Right lobe of liver (tissue), 6 donors: Measurements from ENCODE around the gene PEX13. TPM values are rescaled to one million over a fixed set of nuclear protein-coding genes. Genes with fewer than 3 reads are reported as not detected.

Source experiments
- ATAC-seq, 4 donors: fragments of 200-7000 bp; cut with Tn5 transposase; one replicate each; pipeline ENCODE4 v1.9.1; 2020; ENCODE audit warnings: mild to moderate bottlenecking in 4 of 4, moderate library complexity in 4 of 4
- DNase-seq, 3 donors: peaks; one replicate each; pipeline ENCODE4 v3.0.0-alpha.2; 2020
- H3K27ac ChIP-seq, 3 donors: fragments of 200-600 bp; one replicate each; pipeline ENCODE4 v1.8.0; 2022
- H3K27me3 ChIP-seq, 2 donors: fragments of 200-600 bp; one replicate each; pipeline ENCODE4 v1.8.0; 2022
- H3K36me3 ChIP-seq, 4 donors: fragments of 200-600 bp; sonication (generic) in 1 of 4; one replicate each; pipeline versions ENCODE4 v1.5.1 to v1.8.0; 2017 to 2022; ENCODE audit warnings: control low read depth in 1 of 4
- H3K4me1 ChIP-seq, 4 donors: fragments of 200-600 bp; sonication (generic) in 1 of 4; one replicate each; pipeline versions ENCODE4 v1.5.1 to v1.8.0; 2017 to 2022; ENCODE audit warnings: control low read depth in 1 of 4
- H3K4me3 ChIP-seq, 3 donors: fragments of 200-600 bp; one replicate each; pipeline ENCODE4 v1.8.0; 2022
- H3K9me3 ChIP-seq, 4 donors: fragments of 200-600 bp; sonication (generic) in 1 of 4; one replicate each; pipeline versions ENCODE4 v1.5.1 to v1.8.0; 2017 to 2022; ENCODE audit warnings: control low read depth in 1 of 4
- POLR2A ChIP-seq: fragments of 450-650 bp; IDR thresholded peaks from one replicate; pipeline ENCODE4 v1.6.1; 2017; ENCODE audit warnings: antibody characterized with exemption, mild to moderate bottlenecking
- whole genome bisulfite sequencing: methylation state at CpG from one replicate; pipeline ENCODE4 v1.1.6; 2018; ENCODE audit warnings: low coverage, low lambda C conversion rate; ENCODE audit not compliant: insufficient coverage; ENCODE audit errors: missing lambda C conversion rate; 5-methylcytosine and 5-hydroxymethylcytosine counted together
- intact Hi-C, 2 donors: fragments of 100-400 bp; cut with DNase I; formaldehyde crosslinking; loops; one replicate each; pipeline versions ENCODE4 v1.11.2 to v1.14.1; 2022
- total RNA-seq, 6 experiments: library from RNA; depleted of rRNA in 2 of 6; stranded (reverse); fragments of >200 nt in 2 of 6; fragmentation: NEBNext Ultra II Directional in 3 of 6; extraction: Animal tissue kit (Norgen Biotek cat#: 25700) in 3 of 6; gene quantifications; one replicate each; pipeline versions ENCODE4 v1.1.0 to v1.2.4, GENCODE V29; 2016 to 2023
- TF ChIP-seq, protein P1 (sequence below), 4 donors: fragments of 200-600 bp in 3 of 4; fragments of 450-650 bp in 1 of 4; IDR thresholded peaks; one replicate each; pipeline versions ENCODE4 v1.5.1 to v1.8.0; 2016 to 2022; ENCODE audit warnings: antibody characterized with exemption in 4 of 4, mild to moderate bottlenecking in 2 of 4
- donor health status: DM: no; HTN: yes; CAD: no.
- donor health status: DM: no; HTN: no; CAD: no.
- donor health status: DM: no; HTN: no; CAD: no.
- donor health status: DM: no; HTN: yes; CAD: no.
- donor health status: DM: no; HTN: yes; CAD: no.

The PEX13 gene
- total RNA-seq, 6 experiments from 2014 or later, result 23.0 to 34.3 (median 26.3) TPM

DNA sequence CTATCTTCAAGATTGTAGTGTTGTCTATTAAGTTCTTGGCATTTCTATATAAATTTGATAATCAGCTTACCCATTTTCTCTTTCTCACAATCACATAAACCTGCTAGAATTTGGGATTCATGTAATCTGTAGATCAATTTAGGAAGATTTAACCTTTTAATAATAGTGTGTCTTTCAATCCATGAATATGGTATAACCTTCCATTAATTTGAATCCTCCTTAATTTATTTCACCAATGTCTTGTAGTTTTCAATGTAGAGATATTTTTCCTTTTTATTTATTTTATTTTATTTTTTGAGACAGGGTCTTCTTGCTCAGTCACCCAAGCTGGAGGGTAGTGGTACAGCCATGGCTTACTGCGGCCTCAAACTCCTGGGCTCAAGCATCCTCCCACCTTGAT, 68.4 kb downstream of the PEX13 start:
- Histone ChIP-seq H3K27me3 (no peaks in the 10 kb centered on the region), H3K27ac (no peak overlapping the region), H3K9me3 (no peaks in the 10 kb centered on the region), H3K4me1 (no peaks in the 10 kb centered on the region), H3K4me3 (no peak overlapping the region), H3K36me3 (no peaks in the 10 kb centered on the region)
- 100% methylated on average over 1 of the region's 1 CpG for WGBS
- ATAC-seq (no peak), DNase-seq (no peak)
- TF ChIP-seq, protein P1, sequence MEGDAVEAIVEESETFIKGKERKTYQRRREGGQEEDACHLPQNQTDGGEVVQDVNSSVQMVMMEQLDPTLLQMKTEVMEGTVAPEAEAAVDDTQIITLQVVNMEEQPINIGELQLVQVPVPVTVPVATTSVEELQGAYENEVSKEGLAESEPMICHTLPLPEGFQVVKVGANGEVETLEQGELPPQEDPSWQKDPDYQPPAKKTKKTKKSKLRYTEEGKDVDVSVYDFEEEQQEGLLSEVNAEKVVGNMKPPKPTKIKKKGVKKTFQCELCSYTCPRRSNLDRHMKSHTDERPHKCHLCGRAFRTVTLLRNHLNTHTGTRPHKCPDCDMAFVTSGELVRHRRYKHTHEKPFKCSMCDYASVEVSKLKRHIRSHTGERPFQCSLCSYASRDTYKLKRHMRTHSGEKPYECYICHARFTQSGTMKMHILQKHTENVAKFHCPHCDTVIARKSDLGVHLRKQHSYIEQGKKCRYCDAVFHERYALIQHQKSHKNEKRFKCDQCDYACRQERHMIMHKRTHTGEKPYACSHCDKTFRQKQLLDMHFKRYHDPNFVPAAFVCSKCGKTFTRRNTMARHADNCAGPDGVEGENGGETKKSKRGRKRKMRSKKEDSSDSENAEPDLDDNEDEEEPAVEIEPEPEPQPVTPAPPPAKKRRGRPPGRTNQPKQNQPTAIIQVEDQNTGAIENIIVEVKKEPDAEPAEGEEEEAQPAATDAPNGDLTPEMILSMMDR (IDR thresholded peaks at IDR 0.05), result no peak
- TF ChIP-seq POLR2A, result no peak
- intact Hi-C loops, result no loop called here

DNA sequence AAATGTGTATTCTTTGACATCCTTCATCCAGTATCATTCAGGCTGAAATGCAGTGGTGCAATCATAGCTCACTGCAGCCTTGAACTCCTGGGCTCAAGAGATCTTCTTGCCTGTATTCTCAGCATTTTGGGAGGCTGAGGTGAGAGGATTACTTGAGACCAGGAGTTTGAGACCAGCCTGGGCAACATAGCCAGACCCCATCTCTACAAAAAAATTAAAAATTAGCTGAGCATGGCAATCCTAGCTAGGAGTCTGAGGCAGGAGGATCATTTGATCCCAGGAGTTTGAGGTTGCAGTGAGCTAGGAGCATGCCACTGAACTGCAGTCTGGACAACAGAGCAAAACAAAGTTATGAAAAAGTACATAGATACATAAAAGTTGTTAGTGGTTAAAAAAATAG, 72.3 kb downstream of the PEX13 start:
- no peak for TF ChIP-seq POLR2A
- TF ChIP-seq, protein P1 (IDR thresholded peaks at IDR 0.05), result no peak
- Histone ChIP-seq H3K4me3 (no peak overlapping the region), H3K36me3 (no peaks in the 10 kb centered on the region), H3K9me3 (no peaks in the 10 kb centered on the region), H3K27me3 (no peaks in the 10 kb centered on the region), H3K27ac (no peak overlapping the region), H3K4me1 (no peaks in the 10 kb centered on the region)
- no peak for ATAC-seq
- DNase-seq, result no peak
- intact Hi-C loops, result no loop called here

GRCh38 chr2:61090386-61090921, 72.9 kb downstream of the PEX13 start:
- Histone ChIP-seq H3K9me3 (no peaks in the 10 kb centered on the region), H3K36me3 (no peaks in the 10 kb centered on the region), H3K27ac (no peak overlapping the region), H3K27me3 (no peaks in the 10 kb centered on the region), H3K4me3 (no peak overlapping the region), H3K4me1 (no peaks in the 10 kb centered on the region)
- DNase-seq (no peak), ATAC-seq (no peak)
- intact Hi-C loops, result no loop called here
- TF ChIP-seq POLR2A, result no peak
- TF ChIP-seq, protein P1 (IDR thresholded peaks at IDR 0.05), result no peak
- WGBS, result 71% methylated on average over 3 of the region's 5 CpGs

- H3K27me3 ChIP-seq, result no peaks in the 10 kb centered on the region
- no peak for ATAC-seq
- no peak for DNase-seq
- H3K9me3 ChIP-seq, result no peaks in the 10 kb centered on the region
- no peak for TF ChIP-seq POLR2A
- TF ChIP-seq, protein P1 (IDR thresholded peaks at IDR 0.05), result no peak
- intact Hi-C loops, result no loop called here
- WGBS, result 90% methylated on average over 8 of the region's 8 CpGs
- H3K4me1 ChIP-seq, result no peaks in the 10 kb centered on the region
- no peak overlapping the region for H3K4me3 ChIP-seq
- no peaks in the 10 kb centered on the region for H3K36me3 ChIP-seq
- no peak overlapping the region for H3K27ac ChIP-seq
These were observed 74.0 kb downstream of the PEX13 start for GRCh38 chr2:61091485-61091884.

DNA sequence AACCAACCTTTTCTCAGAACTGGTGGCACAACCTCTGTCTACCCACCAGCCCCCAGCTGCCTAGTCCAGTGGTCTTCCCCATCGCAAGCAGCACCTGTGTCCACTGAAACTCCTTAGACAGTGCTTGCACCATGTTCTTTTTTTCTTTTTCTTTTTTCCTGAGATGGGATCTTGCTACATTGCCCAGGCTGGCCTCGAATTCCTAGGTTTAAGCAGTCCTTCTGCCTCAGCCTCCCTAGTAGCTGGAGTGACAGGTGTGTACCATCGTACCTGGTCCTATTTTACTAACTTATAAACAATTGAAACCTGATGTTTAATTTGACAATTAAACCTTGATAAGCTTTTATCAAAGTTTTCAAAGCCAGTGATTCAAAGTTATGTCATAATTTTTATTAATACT, 78.9 kb downstream of the PEX13 start:
- TF ChIP-seq, protein P1 (IDR thresholded peaks at IDR 0.05), result no peak
- TF ChIP-seq POLR2A, result no peak
- intact Hi-C loops, result no loop called here
- no peaks in the 10 kb centered on the region for H3K9me3 ChIP-seq
- no peak for ATAC-seq
- no peak overlapping the region for H3K4me3 ChIP-seq
- no peaks in the 10 kb centered on the region for H3K4me1 ChIP-seq
- WGBS, result 97% methylated on average over 3 of the region's 3 CpGs
- H3K36me3 ChIP-seq, result no peaks in the 10 kb centered on the region
- DNase-seq, result no peak
- H3K27ac ChIP-seq, result no peak overlapping the region
- no peaks in the 10 kb centered on the region for H3K27me3 ChIP-seq
